ENCODE data around the gene TRIM71.
"Not testable (repeated sequence)": the region's sequence is repeated elsewhere in the genome, so short reads cannot be mapped to it uniquely, and the experiment has no call there.

DNA sequence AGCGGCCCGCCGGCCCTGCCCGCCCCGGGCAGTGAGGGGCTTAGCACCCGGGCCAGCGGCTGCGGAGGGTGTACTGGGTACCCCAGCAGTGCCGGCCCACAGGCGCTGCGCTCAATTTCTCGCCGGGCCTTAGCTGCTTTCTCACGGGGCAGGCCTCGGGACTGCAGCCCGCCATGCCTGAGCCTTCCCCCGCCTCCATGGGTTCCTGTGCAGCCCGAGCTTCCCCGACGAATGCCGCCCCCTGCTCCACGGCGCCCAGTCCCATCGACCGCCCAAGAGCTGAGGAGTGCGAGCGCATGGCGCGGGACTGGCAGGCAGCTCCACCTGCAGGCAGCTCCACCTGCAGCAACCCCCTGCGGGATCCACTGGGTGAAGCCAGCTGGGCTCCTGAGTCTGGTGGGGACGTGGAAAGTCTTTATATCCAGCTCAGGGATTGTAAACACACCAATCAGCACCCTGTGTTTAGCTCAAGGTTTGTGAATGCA, 85.1 kb downstream of the TRIM71 start:
- TF ChIP-seq, protein P1, sequence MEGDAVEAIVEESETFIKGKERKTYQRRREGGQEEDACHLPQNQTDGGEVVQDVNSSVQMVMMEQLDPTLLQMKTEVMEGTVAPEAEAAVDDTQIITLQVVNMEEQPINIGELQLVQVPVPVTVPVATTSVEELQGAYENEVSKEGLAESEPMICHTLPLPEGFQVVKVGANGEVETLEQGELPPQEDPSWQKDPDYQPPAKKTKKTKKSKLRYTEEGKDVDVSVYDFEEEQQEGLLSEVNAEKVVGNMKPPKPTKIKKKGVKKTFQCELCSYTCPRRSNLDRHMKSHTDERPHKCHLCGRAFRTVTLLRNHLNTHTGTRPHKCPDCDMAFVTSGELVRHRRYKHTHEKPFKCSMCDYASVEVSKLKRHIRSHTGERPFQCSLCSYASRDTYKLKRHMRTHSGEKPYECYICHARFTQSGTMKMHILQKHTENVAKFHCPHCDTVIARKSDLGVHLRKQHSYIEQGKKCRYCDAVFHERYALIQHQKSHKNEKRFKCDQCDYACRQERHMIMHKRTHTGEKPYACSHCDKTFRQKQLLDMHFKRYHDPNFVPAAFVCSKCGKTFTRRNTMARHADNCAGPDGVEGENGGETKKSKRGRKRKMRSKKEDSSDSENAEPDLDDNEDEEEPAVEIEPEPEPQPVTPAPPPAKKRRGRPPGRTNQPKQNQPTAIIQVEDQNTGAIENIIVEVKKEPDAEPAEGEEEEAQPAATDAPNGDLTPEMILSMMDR (IDR thresholded peaks at IDR 0.05 in 2 of 3, conservative IDR thresholded peaks at IDR 0.05 in 1 of 3; ENCODE audit: borderline replicate concordance in 1 of 3, insufficient read depth in 1 of 3, low read depth in 2 of 3, low read length in 2 of 3) = not testable (repeated sequence)
- not testable (repeated sequence) for TF ChIP-seq POLR2AphosphoS5 (IDR thresholded peaks at IDR 0.05; ENCODE audit: low read depth, low read length); RAD21 (IDR thresholded peaks at IDR 0.05; ENCODE audit: low read depth); TCF7L2 (IDR thresholded peaks at IDR 0.05; ENCODE audit: borderline replicate concordance, extremely low read depth, insufficient read depth, insufficient read length); POLR2A (IDR thresholded peaks at IDR 0.05; ENCODE audit: borderline replicate concordance, extremely low read depth, insufficient read depth, insufficient read length); MAX (IDR thresholded peaks at IDR 0.05)
- TF ChIP-seq, protein P2, sequence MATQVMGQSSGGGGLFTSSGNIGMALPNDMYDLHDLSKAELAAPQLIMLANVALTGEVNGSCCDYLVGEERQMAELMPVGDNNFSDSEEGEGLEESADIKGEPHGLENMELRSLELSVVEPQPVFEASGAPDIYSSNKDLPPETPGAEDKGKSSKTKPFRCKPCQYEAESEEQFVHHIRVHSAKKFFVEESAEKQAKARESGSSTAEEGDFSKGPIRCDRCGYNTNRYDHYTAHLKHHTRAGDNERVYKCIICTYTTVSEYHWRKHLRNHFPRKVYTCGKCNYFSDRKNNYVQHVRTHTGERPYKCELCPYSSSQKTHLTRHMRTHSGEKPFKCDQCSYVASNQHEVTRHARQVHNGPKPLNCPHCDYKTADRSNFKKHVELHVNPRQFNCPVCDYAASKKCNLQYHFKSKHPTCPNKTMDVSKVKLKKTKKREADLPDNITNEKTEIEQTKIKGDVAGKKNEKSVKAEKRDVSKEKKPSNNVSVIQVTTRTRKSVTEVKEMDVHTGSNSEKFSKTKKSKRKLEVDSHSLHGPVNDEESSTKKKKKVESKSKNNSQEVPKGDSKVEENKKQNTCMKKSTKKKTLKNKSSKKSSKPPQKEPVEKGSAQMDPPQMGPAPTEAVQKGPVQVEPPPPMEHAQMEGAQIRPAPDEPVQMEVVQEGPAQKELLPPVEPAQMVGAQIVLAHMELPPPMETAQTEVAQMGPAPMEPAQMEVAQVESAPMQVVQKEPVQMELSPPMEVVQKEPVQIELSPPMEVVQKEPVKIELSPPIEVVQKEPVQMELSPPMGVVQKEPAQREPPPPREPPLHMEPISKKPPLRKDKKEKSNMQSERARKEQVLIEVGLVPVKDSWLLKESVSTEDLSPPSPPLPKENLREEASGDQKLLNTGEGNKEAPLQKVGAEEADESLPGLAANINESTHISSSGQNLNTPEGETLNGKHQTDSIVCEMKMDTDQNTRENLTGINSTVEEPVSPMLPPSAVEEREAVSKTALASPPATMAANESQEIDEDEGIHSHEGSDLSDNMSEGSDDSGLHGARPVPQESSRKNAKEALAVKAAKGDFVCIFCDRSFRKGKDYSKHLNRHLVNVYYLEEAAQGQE (IDR thresholded peaks at IDR 0.05; ENCODE audit: low read depth) = not testable (repeated sequence)
- TF ChIP-seq, protein P3, sequence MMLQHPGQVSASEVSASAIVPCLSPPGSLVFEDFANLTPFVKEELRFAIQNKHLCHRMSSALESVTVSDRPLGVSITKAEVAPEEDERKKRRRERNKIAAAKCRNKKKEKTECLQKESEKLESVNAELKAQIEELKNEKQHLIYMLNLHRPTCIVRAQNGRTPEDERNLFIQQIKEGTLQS (IDR thresholded peaks at IDR 0.05) = not testable (repeated sequence)

Measured in HCT116 (cell line).